Upper lobe of right lung (tissue), 1 donor: ENCODE measurements around the gene MB21D2. TPM values are rescaled to one million over a fixed set of nuclear protein-coding genes. Genes with fewer than 3 reads are reported as not detected.

Experiments
- ATAC-seq: fragments of 200-7000 bp; cut with Tn5 transposase; one replicate; pipeline ENCODE4 v1.9.1; 2020; ENCODE audit warnings: mild to moderate bottlenecking, moderate library complexity
- DNase-seq: peaks from one replicate; pipeline ENCODE4 v3.0.0-alpha.2; 2020
- H3K27ac ChIP-seq: fragments of 200-600 bp; one replicate; pipeline ENCODE4 v1.8.0; 2022
- H3K27me3 ChIP-seq: fragments of 200-600 bp; one replicate; pipeline ENCODE4 v1.8.0; 2022; ENCODE audit warnings: mild to moderate bottlenecking
- H3K36me3 ChIP-seq: fragments of 200-600 bp; one replicate; pipeline ENCODE4 v1.8.0; 2022
- H3K4me1 ChIP-seq: fragments of 200-600 bp; one replicate; pipeline ENCODE4 v1.8.0; 2022
- H3K4me3 ChIP-seq: fragments of 200-600 bp; one replicate; pipeline ENCODE4 v1.8.0; 2022; ENCODE audit warnings: mild to moderate bottlenecking
- H3K9me3 ChIP-seq: fragments of 200-600 bp; one replicate; pipeline ENCODE4 v1.8.0; 2022
- intact Hi-C: fragments of 100-400 bp; cut with DNase I; formaldehyde crosslinking; loops from one replicate; pipeline ENCODE4 v1.11.0; 2022
- total RNA-seq: library from RNA; stranded (reverse); fragmentation: NEBNext Ultra II Directional; extraction: Animal tissue kit (Norgen Biotek cat#: 25700); gene quantifications from one replicate; pipeline ENCODE4 v1.2.1, GENCODE V29; 2021
- TF ChIP-seq, protein P1 (sequence below): fragments of 200-600 bp; IDR thresholded peaks from one replicate; pipeline ENCODE4 v1.8.0; 2022; ENCODE audit warnings: antibody characterized with exemption
- donor health status: DM: no; HTN: yes; CAD: no; lungs with severe emphysema.

The MB21D2 gene
- total RNA-seq, 1 donor from 2014 or later: 8.0 TPM

DNA sequence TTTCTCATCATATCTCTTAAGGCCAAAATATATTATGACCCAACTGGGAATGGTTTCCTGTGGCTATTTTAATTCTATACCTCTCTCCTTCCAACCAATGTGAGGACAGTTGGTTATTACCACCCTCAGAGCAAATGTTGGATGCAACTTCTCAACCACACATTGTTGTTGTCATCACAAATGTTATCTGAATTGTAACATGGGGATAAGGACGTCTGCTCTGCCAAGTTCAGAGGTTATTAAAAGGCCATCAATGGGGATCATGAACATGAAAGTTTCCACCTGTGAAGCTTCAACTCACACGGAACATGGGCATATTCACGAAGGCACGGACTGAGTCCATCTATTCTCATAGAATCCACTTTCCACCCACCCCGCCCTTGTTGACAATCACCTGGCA, 46.8 kb downstream of the MB21D2 start:
- no peaks in the 10 kb centered on the region for H3K9me3 ChIP-seq
- H3K4me3 ChIP-seq: no peak overlapping the region
- H3K4me1 ChIP-seq: peaks cover 10% of the 10 kb centered on the region
- no peaks in the 10 kb centered on the region for H3K36me3 ChIP-seq
- no peaks in the 10 kb centered on the region for H3K27me3 ChIP-seq
- intact Hi-C loops: no loop called here
- no peak for DNase-seq
- TF ChIP-seq, protein P1, sequence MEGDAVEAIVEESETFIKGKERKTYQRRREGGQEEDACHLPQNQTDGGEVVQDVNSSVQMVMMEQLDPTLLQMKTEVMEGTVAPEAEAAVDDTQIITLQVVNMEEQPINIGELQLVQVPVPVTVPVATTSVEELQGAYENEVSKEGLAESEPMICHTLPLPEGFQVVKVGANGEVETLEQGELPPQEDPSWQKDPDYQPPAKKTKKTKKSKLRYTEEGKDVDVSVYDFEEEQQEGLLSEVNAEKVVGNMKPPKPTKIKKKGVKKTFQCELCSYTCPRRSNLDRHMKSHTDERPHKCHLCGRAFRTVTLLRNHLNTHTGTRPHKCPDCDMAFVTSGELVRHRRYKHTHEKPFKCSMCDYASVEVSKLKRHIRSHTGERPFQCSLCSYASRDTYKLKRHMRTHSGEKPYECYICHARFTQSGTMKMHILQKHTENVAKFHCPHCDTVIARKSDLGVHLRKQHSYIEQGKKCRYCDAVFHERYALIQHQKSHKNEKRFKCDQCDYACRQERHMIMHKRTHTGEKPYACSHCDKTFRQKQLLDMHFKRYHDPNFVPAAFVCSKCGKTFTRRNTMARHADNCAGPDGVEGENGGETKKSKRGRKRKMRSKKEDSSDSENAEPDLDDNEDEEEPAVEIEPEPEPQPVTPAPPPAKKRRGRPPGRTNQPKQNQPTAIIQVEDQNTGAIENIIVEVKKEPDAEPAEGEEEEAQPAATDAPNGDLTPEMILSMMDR: no peak
- H3K27ac ChIP-seq: no peak overlapping the region
- no peak for ATAC-seq

DNA sequence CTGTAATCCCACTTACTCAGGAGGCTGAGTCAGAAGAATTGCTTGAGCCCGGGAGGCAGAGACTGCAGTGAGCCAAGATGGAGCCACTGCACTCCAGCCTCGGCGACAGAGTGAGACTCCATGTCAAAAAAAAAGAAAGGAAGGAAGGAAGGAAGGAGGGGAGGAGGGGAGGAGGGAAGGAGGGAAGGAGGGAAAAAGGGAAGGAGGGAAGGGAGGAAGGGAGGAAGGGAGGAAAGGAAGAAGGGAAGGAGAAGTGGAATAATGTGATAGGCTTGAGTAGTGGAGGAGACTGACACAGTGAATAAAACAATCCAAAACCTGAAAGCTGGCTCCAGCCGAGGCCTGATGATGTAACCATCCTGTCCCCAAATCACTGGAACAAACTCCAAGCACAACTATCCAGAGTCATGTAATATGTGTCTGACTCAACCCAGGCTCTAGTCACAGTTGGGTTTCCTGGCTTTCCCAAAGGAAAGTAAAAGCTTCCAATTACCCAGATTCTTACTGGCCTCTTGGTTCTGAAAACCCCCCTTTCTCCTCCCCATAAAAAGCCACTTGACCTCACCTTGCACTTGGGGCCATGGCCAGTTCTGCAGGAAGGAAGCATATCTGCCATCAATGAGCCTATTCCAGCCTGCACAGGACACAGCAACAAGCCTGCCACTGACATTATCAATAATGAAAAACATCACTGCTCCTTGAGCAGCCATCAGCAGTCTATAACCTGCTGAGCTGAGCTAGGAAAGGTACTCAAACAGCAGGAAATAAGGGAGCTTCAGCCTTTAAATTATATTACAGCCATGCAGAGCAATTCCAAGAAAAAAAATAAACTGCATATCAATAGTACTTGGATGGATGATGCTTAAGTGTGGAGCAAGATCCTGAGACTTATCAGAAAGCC, 48.3 kb downstream of the MB21D2 start:
- TF ChIP-seq, protein P1: no peak
- DNase-seq (no peak), ATAC-seq (peak; percentile 53)
- no peaks in the 10 kb centered on the region for H3K9me3 ChIP-seq
- H3K4me1 ChIP-seq: peaks cover 10% of the 10 kb centered on the region
- intact Hi-C loops: no loop called here
- H3K4me3 ChIP-seq: no peak overlapping the region
- no peaks in the 10 kb centered on the region for H3K36me3 ChIP-seq
- no peaks in the 10 kb centered on the region for H3K27me3 ChIP-seq
- H3K27ac ChIP-seq: no peak overlapping the region

DNA sequence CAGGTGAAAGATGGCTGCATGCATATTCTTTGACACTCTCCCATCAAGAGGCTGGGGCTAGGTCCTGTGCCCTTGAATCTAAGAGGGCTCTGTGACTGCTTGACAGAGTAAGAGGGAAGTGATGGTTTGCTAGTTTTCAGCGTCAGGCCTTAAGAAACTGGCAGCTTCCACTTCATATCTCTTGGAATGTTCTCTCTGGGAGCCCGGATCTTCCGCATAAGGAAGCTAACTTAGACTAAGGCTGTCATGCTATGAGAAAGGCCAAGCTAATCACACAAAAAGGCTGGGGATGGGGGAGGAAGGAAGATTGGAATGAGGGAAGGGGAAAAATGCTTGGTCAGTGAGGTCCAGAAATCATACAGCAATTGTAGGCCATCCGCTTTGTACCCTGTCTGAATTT, 50.0 kb downstream of the MB21D2 start:
- intact Hi-C loops: no loop called here
- H3K4me3 ChIP-seq: no peak overlapping the region
- H3K9me3 ChIP-seq: no peaks in the 10 kb centered on the region
- no peaks in the 10 kb centered on the region for H3K27me3 ChIP-seq
- H3K36me3 ChIP-seq: no peaks in the 10 kb centered on the region
- H3K4me1 ChIP-seq: peaks cover 10% of the 10 kb centered on the region
- TF ChIP-seq, protein P1: no peak
- no peak overlapping the region for H3K27ac ChIP-seq
- no peak for DNase-seq
- ATAC-seq: no peak

DNA sequence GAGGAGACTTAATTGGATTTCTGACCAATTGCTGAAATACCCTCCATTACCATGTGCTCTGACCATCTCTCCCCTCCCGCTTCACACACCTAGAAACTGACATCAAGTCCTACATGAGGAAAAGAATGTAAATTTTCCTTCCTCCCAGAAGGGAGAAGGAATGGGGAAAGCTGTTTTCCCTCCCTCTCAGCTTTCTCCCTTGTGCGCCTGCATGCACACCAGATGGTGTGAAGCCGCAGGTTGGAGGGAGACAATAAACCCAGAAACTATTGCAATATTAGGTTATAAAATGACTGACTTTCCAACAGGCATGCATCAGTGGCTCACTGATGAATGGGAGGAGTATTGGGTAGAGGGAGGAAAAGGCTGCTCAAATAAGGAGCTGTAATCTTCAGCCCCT, 50.9 kb downstream of the MB21D2 start:
- Histone ChIP-seq H3K27ac (no peak overlapping the region), H3K4me1 (peaks cover 10% of the 10 kb centered on the region), H3K27me3 (no peaks in the 10 kb centered on the region), H3K9me3 (no peaks in the 10 kb centered on the region), H3K4me3 (no peak overlapping the region), H3K36me3 (no peaks in the 10 kb centered on the region)
- no peak for ATAC-seq
- intact Hi-C loops: no loop called here
- DNase-seq: no peak
- TF ChIP-seq, protein P1: no peak

DNA sequence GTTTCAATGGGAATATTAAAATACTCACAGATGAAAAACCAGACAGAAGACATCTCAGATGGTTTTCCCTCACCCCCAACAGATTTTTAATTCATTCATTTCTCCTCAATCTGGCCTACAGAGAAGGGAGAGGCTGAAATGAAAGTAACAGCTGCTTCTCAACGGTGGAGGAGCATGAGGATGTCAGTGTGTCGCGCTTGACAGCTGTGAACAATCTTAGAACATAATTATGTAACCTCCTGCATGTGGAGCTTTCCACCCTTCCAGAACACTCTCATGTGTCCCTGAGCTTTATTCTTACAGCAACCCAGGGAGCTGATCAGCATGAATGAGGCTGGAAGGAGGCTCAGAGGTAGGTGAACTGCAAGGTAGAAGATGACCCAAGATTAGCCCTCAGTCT, 52.7 kb downstream of the MB21D2 start:
- TF ChIP-seq, protein P1: no peak
- Histone ChIP-seq H3K4me1 (peaks cover 6% of the 10 kb centered on the region), H3K36me3 (no peaks in the 10 kb centered on the region), H3K27me3 (no peaks in the 10 kb centered on the region), H3K9me3 (no peaks in the 10 kb centered on the region), H3K27ac (no peak overlapping the region), H3K4me3 (no peak overlapping the region)
- DNase-seq (no peak), ATAC-seq (peak; percentile 54)
- intact Hi-C loops: no loop called here

DNA sequence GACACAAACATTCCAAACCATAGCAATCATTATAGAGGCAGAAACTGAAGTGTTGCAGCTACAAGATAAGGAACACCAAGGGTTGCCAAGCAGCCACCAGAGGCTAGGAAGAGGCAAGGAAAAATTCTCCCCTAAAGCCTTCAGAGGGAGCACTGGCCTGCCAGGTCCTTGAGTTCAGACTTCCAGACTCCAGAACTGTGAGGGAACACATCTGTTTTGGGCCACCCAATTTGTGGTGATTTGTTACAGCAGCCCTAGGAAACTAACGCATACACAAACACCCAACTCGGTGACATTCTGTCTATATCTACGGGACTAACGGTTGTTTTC, 54.6 kb downstream of the MB21D2 start:
- Histone ChIP-seq H3K27ac (no peak overlapping the region), H3K9me3 (no peaks in the 10 kb centered on the region), H3K4me1 (no peaks in the 10 kb centered on the region), H3K27me3 (no peaks in the 10 kb centered on the region), H3K4me3 (no peak overlapping the region), H3K36me3 (no peaks in the 10 kb centered on the region)
- intact Hi-C loops: no loop called here
- DNase-seq: no peak
- TF ChIP-seq, protein P1: no peak
- ATAC-seq: peak; percentile 36
